Spleen (tissue), 11 donors: ENCODE data around the gene ST3GAL3. TPM values are rescaled to one million over a fixed set of nuclear protein-coding genes. Genes with fewer than 3 reads are reported as not detected.

Source experiments
- DNase-seq: peaks from one replicate; pipeline ENCODE4 v3.0.0-alpha.2; 2020
- H3K27ac ChIP-seq, 8 donors: fragments of 200-600 bp; sonication (generic) in 7 of 8; 1 replicate in 4 of 8; 2 replicates in 4 of 8; pipeline versions ENCODE4 v1.5.0 to v1.8.0; 2016 to 2021; ENCODE audit warnings: inconsistent platforms in 4 of 8, mild to moderate bottlenecking in 4 of 8, moderate library complexity in 1 of 8
- H3K27me3 ChIP-seq, 7 donors: fragments of 200-600 bp; sonication (generic) in 6 of 7; replicated peaks in 1 of 7; 1 replicate in 4 of 7; 2 replicates in 3 of 7; pipeline versions ENCODE4 v1.5.0 to v1.8.0; 2016 to 2021; ENCODE audit warnings: inconsistent platforms in 3 of 7, mild to moderate bottlenecking in 1 of 7
- H3K36me3 ChIP-seq, 6 donors: fragments of 200-600 bp; sonication (generic) in 5 of 6; 1 replicate in 4 of 6; 2 replicates in 2 of 6; pipeline versions ENCODE4 v1.5.0 to v1.8.0; 2016 to 2021; ENCODE audit warnings: inconsistent platforms in 2 of 6
- H3K4me1 ChIP-seq, 6 donors: fragments of 200-600 bp; sonication (generic) in 5 of 6; 1 replicate in 3 of 6; 2 replicates in 3 of 6; pipeline versions ENCODE4 v1.5.0 to v1.8.0; 2016 to 2021; ENCODE audit warnings: inconsistent platforms in 3 of 6
- H3K4me3 ChIP-seq, 8 donors: fragments of 200-600 bp; sonication (generic) in 7 of 8; 1 replicate in 4 of 8; 2 replicates in 4 of 8; pipeline versions ENCODE4 v1.5.0 to v1.8.0; 2016 to 2021; ENCODE audit warnings: inconsistent platforms in 4 of 8, mild to moderate bottlenecking in 4 of 8, moderate library complexity in 2 of 8
- H3K9me3 ChIP-seq, 8 donors: fragments of 200-600 bp; sonication (generic) in 7 of 8; 1 replicate in 4 of 8; 2 replicates in 4 of 8; pipeline versions ENCODE4 v1.5.0 to v1.8.0; 2016 to 2021; ENCODE audit warnings: inconsistent platforms in 4 of 8
- CTCF ChIP-seq, 11 experiments: fragments of 200-600 bp in 7 of 11; fragments of 450-650 bp in 4 of 11; sonication (generic) in 4 of 11; IDR thresholded peaks in 8 of 11; conservative IDR thresholded peaks in 3 of 11; 1 replicate in 7 of 11; 2 replicates in 4 of 11; pipeline versions ENCODE4 v1.4.0 to v1.8.0; 2016 to 2021; ENCODE audit warnings: antibody characterized with exemption in 11 of 11, inconsistent platforms in 4 of 11, mild to moderate bottlenecking in 1 of 11
- POLR2A ChIP-seq, 3 donors: fragments of 450-650 bp; IDR thresholded peaks; one replicate each; pipeline ENCODE4 v1.5.1; 2017; ENCODE audit warnings: antibody characterized with exemption in 3 of 3, mild to moderate bottlenecking in 1 of 3
- POLR2AphosphoS5 ChIP-seq, 3 donors: sonication (generic); formaldehyde crosslinking; IDR thresholded peaks; one replicate each; pipeline ENCODE4 v1.5.1; 2017; ENCODE audit warnings: antibody characterized with exemption in 3 of 3
- WGBS, 5 donors: extraction: QIAGEN DNeasy Blood & Tissue Kit in 3 of 5; methylation state at CpG; one replicate each; pipeline versions ENCODE4 v1.1.5 to v1.1.7; 2013 to 2018; 5-methylcytosine and 5-hydroxymethylcytosine counted together
- intact Hi-C: fragments of 100-400 bp; cut with DNase I; formaldehyde crosslinking; loops from one replicate; pipeline ENCODE4 v1.15.0; 2023; ENCODE audit warnings: low total_unique reads
- polyA plus RNA-seq, 3 donors: library from polyadenylated mRNA; stranded (reverse); fragments of 200-250 nt; gene quantifications; one replicate each; pipeline ENCODE4 v1.2.1, GENCODE V29; 2013
- total RNA-seq, 7 donors: library from RNA; depleted of rRNA in 3 of 7; stranded (reverse); fragments of >200 nt in 3 of 7; fragmentation: NEBNext Ultra II Directional in 4 of 7; extraction: Animal tissue kit (Norgen Biotek cat#: 25700) in 4 of 7; gene quantifications; one replicate each; pipeline versions ENCODE4 v1.1.0 to v1.2.1, GENCODE V29; 2016 to 2021
- donor health status: healthy with polysubstance abuse.
- donor health status: DM: no; HTN: no; CAD: no; lungs with moderate emphysema.
- donor health status: DM: no; HTN: no; CAD: no.
- donor health status: Bipolar disorder and iron deficiency.
- donor health status: healthy.
- donor health status: DM: no; HTN: no; CAD: no.
- donor health status: DM: yes; HTN: yes; CAD: no.

Gene ST3GAL3
- total and polyA plus RNA-seq, 10 donors = 6.4 to 34.3 (median 21.0) TPM

DNA sequence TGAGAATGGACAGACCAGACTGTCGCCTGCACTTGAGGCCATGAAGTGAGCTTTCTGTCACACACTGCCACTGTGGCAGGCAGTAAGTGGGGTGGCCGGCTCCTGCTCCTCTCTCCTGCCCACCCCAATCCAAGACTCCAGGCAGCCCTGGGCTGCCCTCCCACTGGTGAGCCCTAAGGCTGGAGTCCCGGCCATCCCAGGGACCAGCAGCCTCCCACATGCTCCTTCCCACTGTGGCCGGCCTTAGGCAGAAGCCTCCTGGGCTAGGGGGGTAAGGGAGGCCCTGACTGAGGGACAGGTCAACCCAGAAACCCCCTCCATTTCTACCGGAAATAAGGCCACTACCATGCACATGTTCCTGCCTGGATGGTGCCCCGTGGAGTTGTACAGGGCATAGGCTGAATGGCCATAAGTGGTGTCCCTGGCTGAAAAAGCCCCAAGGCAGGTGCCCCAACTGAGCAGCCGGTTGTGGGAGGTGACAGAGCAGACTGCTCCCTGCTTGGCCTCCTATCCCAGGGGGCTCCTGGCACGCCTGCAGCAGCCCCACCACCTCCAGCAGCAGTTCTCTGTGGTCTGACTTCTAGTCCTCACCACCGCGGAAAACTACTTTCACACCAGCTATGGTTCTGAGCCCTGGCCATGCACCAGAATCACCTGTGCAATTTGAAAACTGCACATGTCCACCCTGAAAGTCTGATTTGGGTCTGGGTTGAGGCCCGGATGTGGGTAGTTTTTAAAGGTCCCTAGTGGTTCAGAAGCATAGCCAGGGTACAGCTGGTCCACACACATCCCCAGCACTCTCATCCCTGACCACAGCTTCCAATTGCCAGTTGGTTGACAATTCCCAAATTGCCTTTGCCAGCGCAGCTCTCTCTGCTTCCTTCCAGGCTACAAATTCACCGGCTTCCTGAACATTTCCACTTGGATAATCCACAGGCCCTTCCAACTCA lies 224.7 kb downstream of the ST3GAL3 start:
- Histone ChIP-seq H3K27ac (no peak overlapping the region), H3K36me3 (peaks cover 0 to 12% (median 2%) of the 10 kb centered on the region in 6 donors), H3K27me3 (peaks cover 0 to 47% (median 31%) of the 10 kb centered on the region in 7 donors), H3K9me3 (no peaks in the 10 kb centered on the region), H3K4me1 (peaks cover 7 to 41% (median 34%) of the 10 kb centered on the region in 6 donors), H3K4me3 (no peak overlapping the region)
- no peak for TF ChIP-seq CTCF (IDR thresholded peaks at IDR 0.05 in 8 of 11, conservative IDR thresholded peaks at IDR 0.05 in 3 of 11)
- no peak for TF ChIP-seq POLR2A (IDR thresholded peaks at IDR 0.05)
- TF ChIP-seq POLR2AphosphoS5 (IDR thresholded peaks at IDR 0.05) = no peak
- DNase-seq = no peak
- 80 to 94% (median 90%) methylated on average over 10 to 13 of the region's 13 CpGs for WGBS, 5 donors
- intact Hi-C loops = loop anchor here (5.0 to 10.0 kb wide), 2 partner anchors 170 to 407 kb away; no protein-coding TSS in a partner anchor

- peaks cover 0 to 47% (median 31%) of the 10 kb centered on the region in 7 donors for H3K27me3 ChIP-seq
- H3K9me3 ChIP-seq = no peaks in the 10 kb centered on the region
- WGBS, 5 donors = 28 to 37% (median 34%) methylated on average over 8 of the region's 8 CpGs
- H3K4me3 ChIP-seq = peak overlapping the region in 4 of 8 donors; percentile 10 to 52 (median 20)
- DNase-seq = no peak
- no peak overlapping the region for H3K27ac ChIP-seq
- peaks cover 7 to 41% (median 34%) of the 10 kb centered on the region in 6 donors for H3K4me1 ChIP-seq
- intact Hi-C loops = loop anchor here (5.0 to 10.0 kb wide), 2 partner anchors 171 to 408 kb away; no protein-coding TSS in a partner anchor
- peaks cover 0 to 12% (median 2%) of the 10 kb centered on the region in 6 donors for H3K36me3 ChIP-seq
- TF ChIP-seq CTCF (IDR thresholded peaks at IDR 0.05 in 8 of 11, conservative IDR thresholded peaks at IDR 0.05 in 3 of 11) (no peak), POLR2AphosphoS5 (IDR thresholded peaks at IDR 0.05) (no peak), POLR2A (IDR thresholded peaks at IDR 0.05) (no peak)
These were observed 225.6 kb downstream of the ST3GAL3 start for GRCh38 chr1:43932786-43933385.

- Histone ChIP-seq H3K27ac (no peak within 1 kb of the TSS), H3K27me3 (peaks cover 0 to 47% (median 31%) of the 10 kb centered on the region in 7 donors), H3K9me3 (no peaks in the 10 kb centered on the region), H3K36me3 (peaks cover 0 to 12% (median 2%) of the 10 kb centered on the region in 6 donors), H3K4me3 (peak within 1 kb of the TSS in 4 of 8 donors; percentile 10 to 52 (median 20)), H3K4me1 (peaks cover 7 to 41% (median 34%) of the 10 kb centered on the region in 6 donors)
- intact Hi-C loops = loop anchor here (5.0 to 10.0 kb wide), 2 partner anchors 171 to 409 kb away; no protein-coding TSS in a partner anchor
- 5 to 11% (median 8%) methylated on average over 32 to 42 of the region's 42 CpGs for WGBS, 5 donors
- TF ChIP-seq POLR2A (IDR thresholded peaks at IDR 0.05) (no peak), POLR2AphosphoS5 (IDR thresholded peaks at IDR 0.05) (peak in 1 of 3 donors; percentile 19)
- DNase-seq = no peak
These were observed 226.2 kb downstream of the ST3GAL3 start, which contains the start of gene ARTN for GRCh38 chr1:43933386-43934100. Gene ARTN (plus strand): TSS chr1:43933801. CDS start chr1:43935657, 1,856 bp downstream.
